Osteoblast (primary cell): Measurements from ENCODE around the gene BSG. TPM values are rescaled to one million over a fixed set of nuclear protein-coding genes. Genes with fewer than 3 reads are reported as not detected.

Experiments used
- DNase-seq: peaks from one replicate; pipeline ENCODE4 v3.0.0; 2011; ENCODE audit warnings: low spot score, mixed read lengths; ENCODE audit not compliant: insufficient read length; ENCODE audit errors: missing footprints
- H2AFZ ChIP-seq: 2 replicates; pipeline ENCODE4 v1.6.0; 2011; ENCODE audit warnings: mild to moderate bottlenecking, low read length
- H3K27ac ChIP-seq: 2 replicates; pipeline ENCODE4 v1.5.1; 2011; ENCODE audit warnings: mild to moderate bottlenecking, low read depth, low read length, moderate library complexity
- H3K27me3 ChIP-seq: 2 replicates; pipeline ENCODE4 v1.6.0; 2012; ENCODE audit warnings: mild to moderate bottlenecking, control low read depth, inconsistent platforms, low read length, moderate library complexity; ENCODE audit not compliant: insufficient read depth
- H3K36me3 ChIP-seq: 2 replicates; pipeline ENCODE4 v1.5.1; 2011; ENCODE audit warnings: mild to moderate bottlenecking, low read length, control low read depth, moderate library complexity; ENCODE audit not compliant: insufficient read depth
- H3K4me1 ChIP-seq: 2 replicates; pipeline ENCODE4 v1.5.1; 2011; ENCODE audit warnings: mild to moderate bottlenecking, low read length, control low read depth, moderate library complexity; ENCODE audit not compliant: insufficient read depth
- H3K4me2 ChIP-seq: 2 replicates; pipeline ENCODE4 v1.6.0; 2011; ENCODE audit warnings: mild to moderate bottlenecking, low read length; ENCODE audit not compliant: insufficient read depth
- H3K4me3 ChIP-seq: fragments of 200-600 bp; sonication (generic); 3 replicates; pipeline ENCODE4 v1.5.1; 2012; ENCODE audit warnings: mild to moderate bottlenecking, low read length, inconsistent platforms; ENCODE audit not compliant: insufficient read depth
- H3K79me2 ChIP-seq: 2 replicates; pipeline ENCODE4 v1.6.0; 2012; ENCODE audit warnings: mild to moderate bottlenecking, low read length, control low read depth, inconsistent platforms; ENCODE audit not compliant: insufficient read depth
- H3K9me3 ChIP-seq: 2 replicates; pipeline ENCODE4 v1.5.1; 2011; ENCODE audit warnings: low read depth, low read length, control low read depth
- H4K20me1 ChIP-seq: 2 replicates; pipeline ENCODE4 v1.6.0; 2012; ENCODE audit warnings: mild to moderate bottlenecking, low read length, control low read depth; ENCODE audit not compliant: insufficient read depth
- total RNA-seq: library from RNA; depleted of rRNA; stranded (reverse); fragments of >200 nt; gene quantifications from 2 replicates; pipeline ENCODE4 v1.2.3, GENCODE V29; 2012
- TF ChIP-seq, protein P1 (sequence below): IDR thresholded peaks from 2 replicates; pipeline ENCODE4 v1.5.1; 2011; ENCODE audit warnings: mild to moderate bottlenecking, low read depth, low read length, moderate library complexity; ENCODE audit errors: extremely low read depth

The BSG gene
- total RNA-seq, 1 donor: 273 TPM

GRCh38 chr19:555474-555808, 17.0 kb upstream of the BSG start:
- H3K4me2 ChIP-seq: no peak overlapping the region
- H3K36me3 ChIP-seq: no peaks in the 10 kb centered on the region
- H2AFZ ChIP-seq: no peak overlapping the region
- no peaks in the 10 kb centered on the region for H3K79me2 ChIP-seq
- no peak overlapping the region for H3K4me3 ChIP-seq
- no peaks in the 10 kb centered on the region for H3K9me3 ChIP-seq
- no peaks in the 10 kb centered on the region for H3K4me1 ChIP-seq
- TF ChIP-seq, protein P1, sequence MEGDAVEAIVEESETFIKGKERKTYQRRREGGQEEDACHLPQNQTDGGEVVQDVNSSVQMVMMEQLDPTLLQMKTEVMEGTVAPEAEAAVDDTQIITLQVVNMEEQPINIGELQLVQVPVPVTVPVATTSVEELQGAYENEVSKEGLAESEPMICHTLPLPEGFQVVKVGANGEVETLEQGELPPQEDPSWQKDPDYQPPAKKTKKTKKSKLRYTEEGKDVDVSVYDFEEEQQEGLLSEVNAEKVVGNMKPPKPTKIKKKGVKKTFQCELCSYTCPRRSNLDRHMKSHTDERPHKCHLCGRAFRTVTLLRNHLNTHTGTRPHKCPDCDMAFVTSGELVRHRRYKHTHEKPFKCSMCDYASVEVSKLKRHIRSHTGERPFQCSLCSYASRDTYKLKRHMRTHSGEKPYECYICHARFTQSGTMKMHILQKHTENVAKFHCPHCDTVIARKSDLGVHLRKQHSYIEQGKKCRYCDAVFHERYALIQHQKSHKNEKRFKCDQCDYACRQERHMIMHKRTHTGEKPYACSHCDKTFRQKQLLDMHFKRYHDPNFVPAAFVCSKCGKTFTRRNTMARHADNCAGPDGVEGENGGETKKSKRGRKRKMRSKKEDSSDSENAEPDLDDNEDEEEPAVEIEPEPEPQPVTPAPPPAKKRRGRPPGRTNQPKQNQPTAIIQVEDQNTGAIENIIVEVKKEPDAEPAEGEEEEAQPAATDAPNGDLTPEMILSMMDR: no peak
- no peak for DNase-seq
- H4K20me1 ChIP-seq: no peaks in the 10 kb centered on the region
- no peak overlapping the region for H3K27ac ChIP-seq
- no peaks in the 10 kb centered on the region for H3K27me3 ChIP-seq

- no peak for DNase-seq
- Histone ChIP-seq H3K9me3 (no peaks in the 10 kb centered on the region), H2AFZ (no peak overlapping the region), H4K20me1 (no peaks in the 10 kb centered on the region), H3K4me2 (no peak overlapping the region), H3K79me2 (no peaks in the 10 kb centered on the region), H3K4me3 (no peak overlapping the region), H3K4me1 (no peaks in the 10 kb centered on the region), H3K27me3 (no peaks in the 10 kb centered on the region), H3K36me3 (no peaks in the 10 kb centered on the region), H3K27ac (no peak overlapping the region)
- TF ChIP-seq, protein P1: no peak
Measured at GRCh38 chr19:556611-557382, 15.6 kb upstream of the BSG start.

DNA sequence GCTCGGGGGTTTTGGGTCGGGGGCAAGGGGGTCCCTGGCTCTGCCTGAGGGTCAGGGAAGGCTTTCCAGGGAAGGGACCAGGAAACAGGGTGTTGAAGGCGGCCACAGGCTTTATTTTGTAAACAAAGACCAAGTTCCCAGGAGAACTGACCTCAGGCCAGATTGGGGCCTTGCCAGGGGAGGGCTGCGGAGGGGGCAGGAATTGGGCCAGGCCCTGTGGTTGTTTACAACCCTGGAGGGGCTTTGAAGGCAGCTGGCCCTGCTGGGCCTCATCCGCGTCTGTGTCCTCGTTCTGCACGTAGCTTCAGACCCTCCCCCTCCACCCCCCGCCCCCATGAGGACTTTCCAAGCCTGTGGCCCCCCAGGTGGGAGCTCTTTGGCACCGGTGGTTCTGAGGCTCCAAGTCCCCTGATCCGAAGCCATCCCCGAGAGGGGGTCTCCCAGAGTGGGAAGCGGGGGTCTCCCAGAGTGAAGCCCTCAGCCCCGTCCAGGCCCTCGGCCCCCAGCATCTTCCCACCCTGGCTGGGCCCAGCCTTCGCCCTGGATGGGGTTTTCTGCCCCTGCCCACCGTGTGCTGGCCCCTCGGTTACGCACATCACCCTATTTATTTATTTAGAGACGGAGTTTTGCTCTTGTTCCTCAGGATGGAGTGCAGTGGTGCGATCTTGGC, 13.5 kb upstream of the BSG start:
- H3K79me2 ChIP-seq: no peaks in the 10 kb centered on the region
- H3K4me3 ChIP-seq: no peak overlapping the region
- H2AFZ ChIP-seq: no peak overlapping the region
- no peaks in the 10 kb centered on the region for H4K20me1 ChIP-seq
- no peaks in the 10 kb centered on the region for H3K36me3 ChIP-seq
- DNase-seq: no peak
- H3K27ac ChIP-seq: no peak overlapping the region
- H3K9me3 ChIP-seq: no peaks in the 10 kb centered on the region
- no peaks in the 10 kb centered on the region for H3K27me3 ChIP-seq
- H3K4me2 ChIP-seq: no peak overlapping the region
- TF ChIP-seq, protein P1: no peak
- no peaks in the 10 kb centered on the region for H3K4me1 ChIP-seq

DNA sequence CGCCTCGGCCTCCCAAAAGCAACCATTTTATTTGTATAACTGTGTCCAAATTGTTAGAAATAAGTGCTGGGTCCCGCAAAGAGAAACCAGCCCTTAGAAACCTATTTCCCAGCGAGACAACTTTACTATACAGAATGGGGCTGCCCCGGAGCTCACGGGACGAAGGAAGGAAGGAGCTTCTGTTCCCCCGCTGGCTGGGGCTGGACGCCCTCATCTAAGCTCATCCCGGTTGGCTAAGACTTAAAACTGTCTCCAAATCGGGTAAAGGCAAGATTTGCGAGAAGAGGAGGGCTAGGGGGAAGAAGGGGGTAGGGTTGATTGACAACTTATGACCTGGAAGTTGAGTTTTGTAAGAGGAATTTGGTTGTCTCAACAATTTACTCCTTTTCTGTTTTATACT, 12.3 kb upstream of the BSG start:
- no peak for DNase-seq
- Histone ChIP-seq H3K79me2 (no peaks in the 10 kb centered on the region), H3K9me3 (no peaks in the 10 kb centered on the region), H3K27ac (no peak overlapping the region), H3K27me3 (no peaks in the 10 kb centered on the region), H4K20me1 (no peaks in the 10 kb centered on the region), H3K36me3 (no peaks in the 10 kb centered on the region), H3K4me1 (no peaks in the 10 kb centered on the region), H2AFZ (no peak overlapping the region), H3K4me2 (no peak overlapping the region), H3K4me3 (no peak overlapping the region)
- TF ChIP-seq, protein P1: no peak
